H9 (cell line): ENCODE results near the gene PLEKHO2. TPM values are rescaled to one million over a fixed set of nuclear protein-coding genes. Genes with fewer than 3 reads are reported as not detected.
A peak's percentile ranks its signal among the peaks of the same experiment; 100 is the strongest.

ENCODE experiments used
- DNase-seq: peaks from one replicate; pipeline ENCODE4 v3.0.0-alpha.2; 2017
- H2AFZ ChIP-seq: one replicate; pipeline ENCODE4 v1.6.1; 2013; ENCODE audit warnings: mild to moderate bottlenecking, low read length, control low read depth, moderate library complexity
- H2AK5ac ChIP-seq: 2 replicates; pipeline ENCODE4 v1.6.1; 2013; ENCODE audit warnings: low read length, control low read depth, mixed read lengths; ENCODE audit not compliant: insufficient read length
- H2BK120ac ChIP-seq: one replicate; pipeline ENCODE4 v1.6.1; 2013; ENCODE audit warnings: low read depth, mild to moderate bottlenecking, low read length, control low read depth, inconsistent platforms; ENCODE audit not compliant: poor library complexity, severe bottlenecking
- H2BK12ac ChIP-seq: 2 replicates; pipeline ENCODE4 v1.6.1; 2013; ENCODE audit warnings: low read length, control low read depth, mixed read lengths, low read depth; ENCODE audit not compliant: insufficient read length
- H2BK15ac ChIP-seq: 2 replicates; pipeline ENCODE4 v1.6.1; 2013; ENCODE audit warnings: low read depth, low read length, control low read depth
- H2BK20ac ChIP-seq: one replicate; pipeline ENCODE4 v1.6.1; 2013; ENCODE audit warnings: low read depth, mild to moderate bottlenecking, low read length, control low read depth, inconsistent platforms; ENCODE audit not compliant: poor library complexity, severe bottlenecking
- H2BK5ac ChIP-seq: 2 replicates; pipeline ENCODE4 v1.6.1; 2013; ENCODE audit warnings: low read length, control low read depth, mixed read lengths; ENCODE audit not compliant: insufficient read length
- H3K14ac ChIP-seq: 2 replicates; pipeline ENCODE4 v1.6.1; 2013; ENCODE audit warnings: low read length, control low read depth; ENCODE audit not compliant: insufficient read depth
- H3K18ac ChIP-seq: 2 replicates; pipeline ENCODE4 v1.6.1; 2013; ENCODE audit warnings: low read depth, mild to moderate bottlenecking, mixed read lengths, low read length, control low read depth; ENCODE audit not compliant: insufficient read length
- H3K23ac ChIP-seq: 2 replicates; pipeline ENCODE4 v1.6.1; 2013; ENCODE audit warnings: low read length, control low read depth, mixed read lengths, low read depth; ENCODE audit not compliant: insufficient read length
- H3K23me2 ChIP-seq: 2 replicates; pipeline ENCODE4 v1.6.1; 2013; ENCODE audit warnings: low read depth, mild to moderate bottlenecking, mixed read lengths, low read length, control low read depth; ENCODE audit not compliant: insufficient read length, poor library complexity, severe bottlenecking
- H3K27ac ChIP-seq: 2 replicates; pipeline ENCODE4 v1.5.1; 2013; ENCODE audit warnings: low read length, control low read depth, mixed read lengths, low read depth; ENCODE audit not compliant: insufficient read length
- H3K27me3 ChIP-seq: 2 replicates; pipeline ENCODE4 v1.6.1; 2013; ENCODE audit warnings: low read length, control low read depth, inconsistent platforms; ENCODE audit not compliant: insufficient read depth
- H3K4ac ChIP-seq: 2 replicates; pipeline ENCODE4 v1.6.1; 2013; ENCODE audit warnings: low read depth, mild to moderate bottlenecking, control low read depth, inconsistent platforms, low read length, moderate library complexity
- H3K4me1 ChIP-seq: 2 replicates; pipeline ENCODE4 v1.6.1; 2013; ENCODE audit warnings: low read length, control low read depth, inconsistent platforms; ENCODE audit not compliant: insufficient read depth
- H3K4me2 ChIP-seq: 2 replicates; pipeline ENCODE4 v1.6.1; 2013; ENCODE audit warnings: low read length, control low read depth, mixed read lengths; ENCODE audit not compliant: insufficient read length, insufficient read depth
- H3K56ac ChIP-seq: 2 replicates; pipeline ENCODE4 v1.6.1; 2013; ENCODE audit warnings: low read depth, mild to moderate bottlenecking, mixed read lengths, low read length, control low read depth; ENCODE audit not compliant: insufficient read length
- H3K79me1 ChIP-seq: 2 replicates; pipeline ENCODE4 v1.6.1; 2013; ENCODE audit warnings: low read depth, mild to moderate bottlenecking, moderate library complexity, low read length, control low read depth, inconsistent platforms; ENCODE audit not compliant: insufficient read depth, poor library complexity, severe bottlenecking
- H3K79me2 ChIP-seq: 2 replicates; pipeline ENCODE4 v1.6.1; 2013; ENCODE audit warnings: low read length, control low read depth, inconsistent platforms; ENCODE audit not compliant: insufficient read depth
- H3K9ac ChIP-seq: 2 replicates; pipeline ENCODE4 v1.6.1; 2013; ENCODE audit warnings: low read length, control low read depth, mixed read lengths; ENCODE audit not compliant: insufficient read length; ENCODE audit errors: extremely low read depth
- H3K9me3 ChIP-seq: one replicate; pipeline ENCODE4 v1.6.1; 2013; ENCODE audit warnings: low read depth, low read length, inconsistent platforms; ENCODE audit not compliant: control insufficient read depth
- H3T11ph ChIP-seq: one replicate; pipeline ENCODE4 v1.6.1; 2013; ENCODE audit warnings: mild to moderate bottlenecking, low read length, control low read depth, inconsistent platforms
- H4K20me1 ChIP-seq: one replicate; pipeline ENCODE4 v1.6.1; 2013; ENCODE audit not compliant: control insufficient read depth, insufficient read length, insufficient read depth
- H4K5ac ChIP-seq: 2 replicates; pipeline ENCODE4 v1.6.1; 2013; ENCODE audit warnings: low read depth, mild to moderate bottlenecking, mixed read lengths, low read length, control low read depth; ENCODE audit not compliant: insufficient read length
- H4K8ac ChIP-seq: replicated peaks from 2 replicates; pipeline ENCODE4 v1.6.1; 2013; ENCODE audit warnings: low read length, control low read depth, mixed read lengths, low read depth; ENCODE audit not compliant: insufficient read length
- H4K91ac ChIP-seq: 2 replicates; pipeline ENCODE4 v1.6.1; 2013; ENCODE audit warnings: low read depth, mild to moderate bottlenecking, moderate library complexity, mixed read lengths, low read length, control low read depth; ENCODE audit not compliant: insufficient read length
- H3K27ac Mint-ChIP-seq, 3 experiments: 2 replicates in 2 of 3; 3 replicates in 1 of 3; pipeline ENCODE4 v1.8.0; 2020 to 2021; ENCODE audit warnings: mixed read lengths in 3 of 3, mild to moderate bottlenecking in 1 of 3, moderate library complexity in 1 of 3
- H3K27me3 Mint-ChIP-seq: 2 replicates; pipeline ENCODE4 v1.8.0; 2021; ENCODE audit warnings: low read depth, mild to moderate bottlenecking, moderate library complexity, mixed read lengths
- H3K36me3 Mint-ChIP-seq, 3 experiments: 2 replicates in 2 of 3; 3 replicates in 1 of 3; pipeline ENCODE4 v1.8.0; 2020 to 2021; ENCODE audit warnings: low read depth in 3 of 3, mixed read lengths in 3 of 3; ENCODE audit not compliant: insufficient read depth in 1 of 3
- H3K4me1 Mint-ChIP-seq, 2 experiments: 2 replicates each; pipeline ENCODE4 v1.8.0; 2020; ENCODE audit warnings: mixed read lengths in 2 of 2
- H3K4me3 Mint-ChIP-seq, 2 experiments: 2 replicates in 1 of 2; 3 replicates in 1 of 2; pipeline ENCODE4 v1.8.0; 2020 to 2021; ENCODE audit warnings: mild to moderate bottlenecking in 2 of 2, mixed read lengths in 2 of 2, moderate library complexity in 1 of 2
- H3K9me3 Mint-ChIP-seq, 2 experiments: 2 replicates in 1 of 2; 3 replicates in 1 of 2; pipeline ENCODE4 v1.8.0; 2020; ENCODE audit warnings: mild to moderate bottlenecking in 2 of 2, mixed read lengths in 2 of 2, moderate library complexity in 1 of 2
- WGBS: extraction: QIAGEN DNeasy Blood & Tissue Kit; methylation state at CpG from one replicate; pipeline ENCODE4 v1.1.7; 2013; ENCODE audit warnings: missing lambda C conversion rate, low lambda C conversion rate, mixed read lengths; ENCODE audit not compliant: insufficient read length; ENCODE audit errors: extremely low coverage; 5-methylcytosine and 5-hydroxymethylcytosine counted together
- total RNA-seq: library from RNA; stranded (reverse); gene quantifications from 2 replicates; pipeline ENCODE4 v1.2.1, GENCODE V29; 2021
- TF ChIP-seq, protein P1 (sequence below): fragments of 200-600 bp; sonication (generic); conservative IDR thresholded peaks from 3 replicates; pipeline ENCODE4 v1.8.0; 2021; ENCODE audit warnings: antibody characterized with exemption, mild to moderate bottlenecking

The PLEKHO2 gene
- total RNA-seq, 1 experiment from 2014 or later: 18.1 TPM

DNA sequence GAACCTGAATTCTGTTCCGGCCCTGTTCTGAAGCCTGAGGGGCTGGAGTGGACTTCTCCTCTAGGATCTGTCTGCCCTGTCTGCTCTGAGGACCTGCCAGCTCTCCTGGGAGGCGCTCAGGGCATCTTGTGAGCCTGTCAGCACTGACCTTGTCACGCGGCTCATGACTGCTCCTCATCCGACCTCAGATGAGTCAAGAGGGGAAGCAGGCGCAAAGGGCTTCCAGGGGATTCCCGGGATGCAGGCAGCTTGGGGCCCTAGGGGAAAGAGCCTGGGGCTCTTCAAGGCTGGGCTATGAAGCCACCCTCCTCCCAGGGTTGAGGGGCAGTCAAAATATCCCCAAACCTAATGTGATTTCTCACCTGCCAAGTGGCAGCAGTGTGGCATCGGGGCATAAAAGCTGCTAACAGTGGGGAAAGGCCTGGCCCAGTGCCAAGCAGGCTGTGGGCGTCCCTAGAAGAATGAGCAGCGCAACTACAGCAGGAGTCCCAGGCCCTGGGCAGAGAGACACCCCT is 42.3 kb downstream of the PLEKHO2 start:
- H3K27ac ChIP-seq: no peak overlapping the region
- no peak overlapping the region for H2AFZ ChIP-seq
- no peak overlapping the region for H3K23ac ChIP-seq
- Mint-ChIP-seq H3K27ac (no peak overlapping the region), H3K4me3 (no peak overlapping the region), H3K36me3 (no peaks in the 10 kb centered on the region), H3K9me3 (no peaks in the 10 kb centered on the region), H3K27me3 (no peaks in the 10 kb centered on the region), H3K4me1 (peaks cover 10 to 13% of the 10 kb centered on the region in 2 experiments)
- H2AK5ac ChIP-seq: no peak overlapping the region
- no peaks in the 10 kb centered on the region for H4K20me1 ChIP-seq
- H3K18ac ChIP-seq: no peak overlapping the region
- no peak overlapping the region for H3K56ac ChIP-seq
- H3K4ac ChIP-seq: no peak overlapping the region
- H2BK20ac ChIP-seq: no peak overlapping the region
- H2BK120ac ChIP-seq: no peak overlapping the region
- H2BK5ac ChIP-seq: no peak overlapping the region
- WGBS: no CpG with 5 or more reads among the region's 10 CpGs
- H3K9ac ChIP-seq: no peak overlapping the region
- peak; percentile 50 for DNase-seq
- TF ChIP-seq, protein P1, sequence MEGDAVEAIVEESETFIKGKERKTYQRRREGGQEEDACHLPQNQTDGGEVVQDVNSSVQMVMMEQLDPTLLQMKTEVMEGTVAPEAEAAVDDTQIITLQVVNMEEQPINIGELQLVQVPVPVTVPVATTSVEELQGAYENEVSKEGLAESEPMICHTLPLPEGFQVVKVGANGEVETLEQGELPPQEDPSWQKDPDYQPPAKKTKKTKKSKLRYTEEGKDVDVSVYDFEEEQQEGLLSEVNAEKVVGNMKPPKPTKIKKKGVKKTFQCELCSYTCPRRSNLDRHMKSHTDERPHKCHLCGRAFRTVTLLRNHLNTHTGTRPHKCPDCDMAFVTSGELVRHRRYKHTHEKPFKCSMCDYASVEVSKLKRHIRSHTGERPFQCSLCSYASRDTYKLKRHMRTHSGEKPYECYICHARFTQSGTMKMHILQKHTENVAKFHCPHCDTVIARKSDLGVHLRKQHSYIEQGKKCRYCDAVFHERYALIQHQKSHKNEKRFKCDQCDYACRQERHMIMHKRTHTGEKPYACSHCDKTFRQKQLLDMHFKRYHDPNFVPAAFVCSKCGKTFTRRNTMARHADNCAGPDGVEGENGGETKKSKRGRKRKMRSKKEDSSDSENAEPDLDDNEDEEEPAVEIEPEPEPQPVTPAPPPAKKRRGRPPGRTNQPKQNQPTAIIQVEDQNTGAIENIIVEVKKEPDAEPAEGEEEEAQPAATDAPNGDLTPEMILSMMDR: no peak
- no peaks in the 10 kb centered on the region for H3K23me2 ChIP-seq
- H3K27me3 ChIP-seq: no peaks in the 10 kb centered on the region
- H3K14ac ChIP-seq: no peak overlapping the region
- H2BK15ac ChIP-seq: no peak overlapping the region
- no peak overlapping the region for H4K5ac ChIP-seq
- H4K91ac ChIP-seq: no peak overlapping the region
- H3K79me1 ChIP-seq: no peaks in the 10 kb centered on the region
- no peak overlapping the region for H2BK12ac ChIP-seq
- H3K4me2 ChIP-seq: no peak overlapping the region
- no peaks in the 10 kb centered on the region for H3K79me2 ChIP-seq
- no peak overlapping the region for H4K8ac ChIP-seq
- no peak overlapping the region for H3T11ph ChIP-seq
- H3K4me1 ChIP-seq: no peaks in the 10 kb centered on the region
- H3K9me3 ChIP-seq: no peaks in the 10 kb centered on the region
